WTC11 (cell line): ENCODE results near the gene NR2E3. TPM values are rescaled to one million over a fixed set of nuclear protein-coding genes. Genes with fewer than 3 reads are reported as not detected.

ENCODE experiments used
- ATAC-seq: fragments of 200-7000 bp; cut with Tn5 transposase; 2 replicates; pipeline ENCODE4 v1.10.0; 2021; ENCODE audit warnings: mild to moderate bottlenecking, moderate library complexity
- CTCF ChIA-PET: fragments of 300-600 bp; sonication (Branson Sonifier 250); formaldehyde crosslinking; loops from one replicate; lab custom pipeline; 2021; ENCODE audit warnings: antibody characterized with exemption; lab: Charles Lee
- POLR2A ChIA-PET: fragments of 350-600 bp; sonication (Branson Sonifier 250); formaldehyde crosslinking; loops from one replicate; lab custom pipeline; 2021; ENCODE audit warnings: antibody characterized with exemption; lab: Charles Lee
- DNase-seq: peaks from one replicate; pipeline ENCODE4 v3.0.0; 2021; ENCODE audit warnings: low spot score
- H3K27ac Mint-ChIP-seq: 2 replicates; pipeline ENCODE4 v1.8.0; 2021; ENCODE audit warnings: mixed read lengths
- H3K27me3 Mint-ChIP-seq: 2 replicates; pipeline ENCODE4 v1.8.0; 2021; ENCODE audit warnings: low read depth, mild to moderate bottlenecking, moderate library complexity, mixed read lengths
- H3K36me3 Mint-ChIP-seq: 2 replicates; pipeline ENCODE4 v1.8.0; 2021; ENCODE audit warnings: mixed read lengths
- H3K4me1 Mint-ChIP-seq: 2 replicates; pipeline ENCODE4 v1.8.0; 2022; ENCODE audit warnings: mixed read lengths
- H3K4me3 Mint-ChIP-seq: 2 replicates; pipeline ENCODE4 v1.8.0; 2021; ENCODE audit warnings: mild to moderate bottlenecking, moderate library complexity, mixed read lengths
- H3K9me3 Mint-ChIP-seq: 2 replicates; pipeline ENCODE4 v1.8.0; 2021; ENCODE audit warnings: mixed read lengths
- ATF1 ChIP-seq: sonication (generic); formaldehyde crosslinking; IDR thresholded peaks from 2 replicates; pipeline ENCODE4 v1.8.1; 2023; ENCODE audit warnings: mild to moderate bottlenecking, moderate library complexity, missing genetic modification reagents
- CREM ChIP-seq: sonication (generic); formaldehyde crosslinking; IDR thresholded peaks from 2 replicates; pipeline ENCODE4 v1.8.1; 2022; ENCODE audit warnings: mild to moderate bottlenecking, missing genetic modification reagents, moderate library complexity
- FOXJ3 ChIP-seq: sonication (generic); formaldehyde crosslinking; IDR thresholded peaks from 2 replicates; pipeline ENCODE4 v1.9.0; 2021; ENCODE audit warnings: missing genetic modification reagents, mild to moderate bottlenecking, borderline replicate concordance
- GABPB1 ChIP-seq: sonication (generic); formaldehyde crosslinking; IDR thresholded peaks from 2 replicates; pipeline ENCODE4 v1.8.1; 2023; ENCODE audit warnings: mild to moderate bottlenecking, missing genetic modification reagents
- HMGA2 ChIP-seq: fragments of 250-450 bp; sonication (Bioruptor Pico); IDR thresholded peaks from 2 replicates; pipeline ENCODE4 v1.4.0; 2021; ENCODE audit warnings: mild to moderate bottlenecking, moderate library complexity
- JUN ChIP-seq: sonication (generic); formaldehyde crosslinking; IDR thresholded peaks from 2 replicates; pipeline ENCODE4 v1.8.0; 2023; ENCODE audit warnings: mild to moderate bottlenecking, missing genetic modification reagents
- NFATC4 ChIP-seq: fragments of 250-450 bp; sonication (Bioruptor Pico); IDR thresholded peaks from 2 replicates; pipeline ENCODE4 v1.9.0; 2021; ENCODE audit warnings: mild to moderate bottlenecking
- NFYB ChIP-seq: sonication (generic); formaldehyde crosslinking; conservative IDR thresholded peaks from 2 replicates; pipeline ENCODE4 v1.8.0; 2022; ENCODE audit warnings: low read depth, missing genetic modification reagents
- PRRX2 ChIP-seq: fragments of 250-450 bp; sonication (Bioruptor Pico); IDR thresholded peaks from 2 replicates; pipeline ENCODE4 v1.8.0; 2021; ENCODE audit warnings: mild to moderate bottlenecking
- RELA ChIP-seq: sonication (generic); formaldehyde crosslinking; IDR thresholded peaks from 2 replicates; pipeline ENCODE4 v1.8.1; 2022; ENCODE audit warnings: missing genetic modification reagents, mild to moderate bottlenecking, borderline replicate concordance
- RORB ChIP-seq: fragments of 250-450 bp; sonication (Bioruptor Pico); IDR thresholded peaks from 2 replicates; pipeline ENCODE4 v1.9.0; 2021; ENCODE audit warnings: mild to moderate bottlenecking
- TP53 ChIP-seq: sonication (generic); formaldehyde crosslinking; IDR thresholded peaks from 2 replicates; pipeline ENCODE4 v1.8.1; 2023; ENCODE audit warnings: mild to moderate bottlenecking, missing genetic modification reagents
- ZNF121 ChIP-seq: sonication (generic); formaldehyde crosslinking; IDR thresholded peaks from 2 replicates; pipeline ENCODE4 v1.8.0; 2023; ENCODE audit warnings: missing genetic modification reagents
- ZNF219 ChIP-seq: sonication (generic); formaldehyde crosslinking; IDR thresholded peaks from 2 replicates; pipeline ENCODE4 v1.8.0; 2023; ENCODE audit warnings: missing genetic modification reagents, mild to moderate bottlenecking, borderline replicate concordance
- ZNF317 ChIP-seq: sonication (generic); formaldehyde crosslinking; IDR thresholded peaks from 2 replicates; pipeline ENCODE4 v1.8.1; 2023; ENCODE audit warnings: low read depth, mild to moderate bottlenecking, moderate library complexity, missing genetic modification reagents, borderline replicate concordance
- ZNF423 ChIP-seq: fragments of 250-450 bp; sonication (Bioruptor Pico); IDR thresholded peaks from 2 replicates; pipeline ENCODE4 v2.1.2; 2022; ENCODE audit warnings: mild to moderate bottlenecking, moderate library complexity
- ZNF671 ChIP-seq: fragments of 250-450 bp; sonication (Bioruptor Pico); IDR thresholded peaks from 2 replicates; pipeline ENCODE4 v1.8.0; 2021; ENCODE audit warnings: mild to moderate bottlenecking
- total RNA-seq: library from RNA; stranded (reverse); gene quantifications from 3 replicates; pipeline ENCODE4 v1.2.3, GENCODE V29; 2021
- TF ChIP-seq, protein P1 (sequence below): fragments of 250-450 bp; sonication (Bioruptor Pico); IDR thresholded peaks from 2 replicates; pipeline ENCODE4 v2.1.2; 2022; ENCODE audit warnings: mild to moderate bottlenecking, moderate library complexity
- TF ChIP-seq, protein P2 (sequence below): sonication (generic); formaldehyde crosslinking; IDR thresholded peaks from 2 replicates; pipeline ENCODE4 v1.8.1; 2022; ENCODE audit warnings: mild to moderate bottlenecking, moderate library complexity, missing genetic modification reagents
- TF ChIP-seq, protein P3 (sequence below): sonication (generic); formaldehyde crosslinking; IDR thresholded peaks from 2 replicates; pipeline ENCODE4 v1.8.0; 2023; ENCODE audit warnings: mild to moderate bottlenecking, missing genetic modification reagents
- TF ChIP-seq, protein P4 (sequence below): sonication (generic); formaldehyde crosslinking; IDR thresholded peaks from 2 replicates; pipeline ENCODE4 v1.8.0; 2022; ENCODE audit warnings: mild to moderate bottlenecking, missing genetic modification reagents

NR2E3 gene
- total RNA-seq, 1 experiment from 2014 or later: 1.4 TPM

DNA sequence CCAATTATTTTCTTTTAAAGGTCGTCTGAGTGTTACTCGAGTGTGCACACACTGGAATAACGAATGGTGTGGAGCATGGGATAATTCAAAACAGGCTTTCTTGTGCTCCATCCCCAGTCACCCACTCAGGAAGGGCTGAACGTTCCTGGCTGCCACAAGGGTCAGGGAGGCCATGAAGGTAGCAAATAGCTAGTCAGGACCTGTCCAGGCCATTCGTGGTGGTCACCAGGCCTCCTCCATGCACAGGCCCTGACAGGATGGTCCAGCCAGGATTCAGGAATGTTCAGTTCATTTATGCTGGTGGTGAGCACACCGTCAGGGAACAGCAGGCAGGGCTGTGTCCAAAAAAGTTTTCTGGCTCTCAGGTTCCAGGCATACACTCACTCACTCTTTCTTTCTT lies 11.7 kb upstream of the NR2E3 start:
- TF ChIP-seq ZNF671 (CRISPR knock-in tag) (no peak), ATF1 (CRISPR knock-in tag) (no peak), NFYB (CRISPR knock-in tag) (no peak), ZNF423 (CRISPR knock-in tag) (no peak), ZNF121 (CRISPR knock-in tag) (no peak), GABPB1 (CRISPR knock-in tag) (no peak), RORB (CRISPR knock-in tag) (no peak), CREM (no peak), NFATC4 (no peak), TP53 (CRISPR knock-in tag) (no peak), HMGA2 (CRISPR knock-in tag) (no peak), RELA (CRISPR knock-in tag) (no peak), ZNF219 (no peak), JUN (CRISPR knock-in tag) (no peak), ZNF317 (no peak)
- TF ChIP-seq, protein P1, sequence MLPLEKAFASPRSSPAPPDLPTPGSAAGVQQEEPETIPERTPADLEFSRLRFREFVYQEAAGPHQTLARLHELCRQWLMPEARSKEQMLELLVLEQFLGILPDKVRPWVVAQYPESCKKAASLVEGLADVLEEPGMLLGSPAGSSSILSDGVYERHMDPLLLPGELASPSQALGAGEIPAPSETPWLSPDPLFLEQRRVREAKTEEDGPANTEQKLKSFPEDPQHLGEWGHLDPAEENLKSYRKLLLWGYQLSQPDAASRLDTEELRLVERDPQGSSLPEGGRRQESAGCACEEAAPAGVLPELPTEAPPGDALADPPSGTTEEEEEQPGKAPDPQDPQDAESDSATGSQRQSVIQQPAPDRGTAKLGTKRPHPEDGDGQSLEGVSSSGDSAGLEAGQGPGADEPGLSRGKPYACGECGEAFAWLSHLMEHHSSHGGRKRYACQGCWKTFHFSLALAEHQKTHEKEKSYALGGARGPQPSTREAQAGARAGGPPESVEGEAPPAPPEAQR (CRISPR knock-in tag): no peak
- TF ChIP-seq, protein P2, sequence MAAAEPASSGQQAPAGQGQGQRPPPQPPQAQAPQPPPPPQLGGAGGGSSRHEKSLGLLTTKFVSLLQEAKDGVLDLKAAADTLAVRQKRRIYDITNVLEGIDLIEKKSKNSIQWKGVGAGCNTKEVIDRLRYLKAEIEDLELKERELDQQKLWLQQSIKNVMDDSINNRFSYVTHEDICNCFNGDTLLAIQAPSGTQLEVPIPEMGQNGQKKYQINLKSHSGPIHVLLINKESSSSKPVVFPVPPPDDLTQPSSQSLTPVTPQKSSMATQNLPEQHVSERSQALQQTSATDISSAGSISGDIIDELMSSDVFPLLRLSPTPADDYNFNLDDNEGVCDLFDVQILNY (CRISPR knock-in tag): no peak
- TF ChIP-seq, protein P3, sequence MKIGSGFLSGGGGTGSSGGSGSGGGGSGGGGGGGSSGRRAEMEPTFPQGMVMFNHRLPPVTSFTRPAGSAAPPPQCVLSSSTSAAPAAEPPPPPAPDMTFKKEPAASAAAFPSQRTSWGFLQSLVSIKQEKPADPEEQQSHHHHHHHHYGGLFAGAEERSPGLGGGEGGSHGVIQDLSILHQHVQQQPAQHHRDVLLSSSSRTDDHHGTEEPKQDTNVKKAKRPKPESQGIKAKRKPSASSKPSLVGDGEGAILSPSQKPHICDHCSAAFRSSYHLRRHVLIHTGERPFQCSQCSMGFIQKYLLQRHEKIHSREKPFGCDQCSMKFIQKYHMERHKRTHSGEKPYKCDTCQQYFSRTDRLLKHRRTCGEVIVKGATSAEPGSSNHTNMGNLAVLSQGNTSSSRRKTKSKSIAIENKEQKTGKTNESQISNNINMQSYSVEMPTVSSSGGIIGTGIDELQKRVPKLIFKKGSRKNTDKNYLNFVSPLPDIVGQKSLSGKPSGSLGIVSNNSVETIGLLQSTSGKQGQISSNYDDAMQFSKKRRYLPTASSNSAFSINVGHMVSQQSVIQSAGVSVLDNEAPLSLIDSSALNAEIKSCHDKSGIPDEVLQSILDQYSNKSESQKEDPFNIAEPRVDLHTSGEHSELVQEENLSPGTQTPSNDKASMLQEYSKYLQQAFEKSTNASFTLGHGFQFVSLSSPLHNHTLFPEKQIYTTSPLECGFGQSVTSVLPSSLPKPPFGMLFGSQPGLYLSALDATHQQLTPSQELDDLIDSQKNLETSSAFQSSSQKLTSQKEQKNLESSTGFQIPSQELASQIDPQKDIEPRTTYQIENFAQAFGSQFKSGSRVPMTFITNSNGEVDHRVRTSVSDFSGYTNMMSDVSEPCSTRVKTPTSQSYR (CRISPR knock-in tag): no peak
- Mint-ChIP-seq H3K4me1 (peaks cover 15% of the 10 kb centered on the region), H3K4me3 (no peak overlapping the region), H3K27ac (no peak overlapping the region), H3K36me3 (no peaks in the 10 kb centered on the region; the same call in 1 of the 2 replicates), H3K27me3 (peaks cover 2% of the 10 kb centered on the region; the same call in 1 of the 2 replicates), H3K9me3 (no peaks in the 10 kb centered on the region)
- no peak for DNase-seq
- ATAC-seq: no peak
- POLR2A ChIA-PET: no interaction called here
- CTCF ChIA-PET: interaction anchor here (0.7 to 0.8 kb wide), 2 partner anchors 18 to 46 kb away, joined by 3 read pairs; no protein-coding TSS in a partner anchor

DNA sequence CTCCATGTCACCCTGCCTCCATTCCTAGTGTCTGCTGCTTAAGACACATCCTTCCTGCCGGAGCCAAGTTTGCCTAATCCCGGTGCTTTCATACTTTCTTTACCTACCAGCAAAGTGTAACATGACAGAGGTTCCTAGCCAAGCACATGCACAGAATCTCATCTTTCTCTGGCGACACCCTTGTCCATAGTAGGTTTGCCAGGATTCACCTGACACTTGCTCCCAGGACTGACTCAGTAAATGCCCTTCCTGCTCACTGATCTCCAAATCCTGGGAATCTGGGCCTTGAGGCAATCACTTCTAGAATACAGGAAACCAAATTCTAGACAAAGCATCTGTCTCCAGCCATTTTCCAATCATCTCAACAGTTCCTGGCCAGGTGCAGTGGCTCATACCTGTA lies 10.2 kb upstream of the NR2E3 start:
- CTCF ChIA-PET: interaction anchor here (0.6 to 4.5 kb wide), 11 partner anchors 9 to 414 kb away, joined by 3 to 43 read pairs (median 4); no protein-coding TSS in a partner anchor
- peaks cover 2% of the 10 kb centered on the region; the same call in 1 of the 2 replicates for H3K27me3 Mint-ChIP-seq
- H3K4me1 Mint-ChIP-seq: peaks cover 19% of the 10 kb centered on the region
- H3K27ac Mint-ChIP-seq: no peak overlapping the region
- TF ChIP-seq FOXJ3 (CRISPR knock-in tag): no peak
- TF ChIP-seq, protein P4, sequence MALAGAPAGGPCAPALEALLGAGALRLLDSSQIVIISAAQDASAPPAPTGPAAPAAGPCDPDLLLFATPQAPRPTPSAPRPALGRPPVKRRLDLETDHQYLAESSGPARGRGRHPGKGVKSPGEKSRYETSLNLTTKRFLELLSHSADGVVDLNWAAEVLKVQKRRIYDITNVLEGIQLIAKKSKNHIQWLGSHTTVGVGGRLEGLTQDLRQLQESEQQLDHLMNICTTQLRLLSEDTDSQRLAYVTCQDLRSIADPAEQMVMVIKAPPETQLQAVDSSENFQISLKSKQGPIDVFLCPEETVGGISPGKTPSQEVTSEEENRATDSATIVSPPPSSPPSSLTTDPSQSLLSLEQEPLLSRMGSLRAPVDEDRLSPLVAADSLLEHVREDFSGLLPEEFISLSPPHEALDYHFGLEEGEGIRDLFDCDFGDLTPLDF (CRISPR knock-in tag): no peak
- no peak for TF ChIP-seq PRRX2 (CRISPR knock-in tag)
- ATAC-seq: no peak
- H3K9me3 Mint-ChIP-seq: no peaks in the 10 kb centered on the region
- DNase-seq: no peak
- no peak overlapping the region for H3K4me3 Mint-ChIP-seq
- no peaks in the 10 kb centered on the region for H3K36me3 Mint-ChIP-seq
- POLR2A ChIA-PET: no interaction called here
